Activated CD8-positive, alpha-beta T cell treated with anti-CD3 and anti-CD28 coated beads, Interleukin-2, amount 10 ng/mL, durations not matched to agents 7 days and 5 days (primary cell): Measurements from ENCODE around the gene LNX2. TPM values are rescaled to one million over a fixed set of nuclear protein-coding genes. Genes with fewer than 3 reads are reported as not detected.

Source experiments
- ATAC-seq: fragments of 150-1000 bp; cut with Tn5 transposase; one replicate; pipeline ENCODE4 v1.10.0; 2021; ENCODE audit warnings: moderate library complexity
- CTCF ChIA-PET: fragments of 350-600 bp; sonication (Branson Sonifier 250); formaldehyde crosslinking; loops from one replicate; lab custom pipeline; 2021; ENCODE audit warnings: antibody characterized with exemption; lab: Charles Lee
- POLR2A ChIA-PET: fragments of 350-600 bp; sonication (Branson Sonifier 250); formaldehyde crosslinking; loops from one replicate; lab custom pipeline; 2021; ENCODE audit warnings: antibody characterized with exemption; lab: Charles Lee
- DNase-seq: peaks from one replicate; pipeline ENCODE4 v3.0.0-alpha.2; 2020
- H3K27ac Mint-ChIP-seq: one replicate; pipeline ENCODE4 v1.8.0; 2021; ENCODE audit warnings: mild to moderate bottlenecking, mixed read lengths
- H3K27me3 Mint-ChIP-seq: one replicate; pipeline ENCODE4 v1.8.0; 2021; ENCODE audit warnings: low read depth, mixed read lengths
- H3K36me3 Mint-ChIP-seq: one replicate; pipeline ENCODE4 v1.8.0; 2021; ENCODE audit warnings: low read depth, mixed read lengths
- H3K4me1 Mint-ChIP-seq: one replicate; pipeline ENCODE4 v1.8.0; 2021; ENCODE audit warnings: low read depth, mixed read lengths
- H3K4me3 Mint-ChIP-seq: one replicate; pipeline ENCODE4 v1.8.0; 2021; ENCODE audit warnings: mild to moderate bottlenecking, mixed read lengths
- H3K9me3 Mint-ChIP-seq: one replicate; pipeline ENCODE4 v1.8.0; 2022; ENCODE audit warnings: mixed read lengths; ENCODE audit not compliant: insufficient read depth
- total RNA-seq, 2 experiments: library from RNA; stranded (reverse); gene quantifications; one replicate each; pipeline ENCODE4 v1.2.3, GENCODE V29; 2021

LNX2 gene
- 1 to 10 TPM; 7.1 to 7.6 TPM for total RNA-seq

GRCh38 chr13:27620377-27621115 lies at the start of gene LNX2:
Gene LNX2, minus strand, starts transcription at chr13:27620529. Its CDS starts 38,826 bp downstream, at chr13:27581703.
- Mint-ChIP-seq H3K27ac (peak within 1 kb of the TSS; percentile 91), H3K9me3 (no peaks in the 10 kb centered on the region), H3K4me1 (peaks cover 50% of the 10 kb centered on the region), H3K27me3 (no peaks in the 10 kb centered on the region), H3K36me3 (peaks cover 33% of the 10 kb centered on the region), H3K4me3 (peak within 1 kb of the TSS; percentile 92)
- POLR2A ChIA-PET = interaction anchor here (0.8 to 4.0 kb wide), 10 partner anchors 8 to 194 kb away, joined by 3 to 19 read pairs (median 4); no protein-coding TSS in a partner anchor
- peak; percentile 97 for DNase-seq
- CTCF ChIA-PET = interaction anchor here (0.6 to 3.3 kb wide), 10 partner anchors 18 to 258 kb away, joined by 3 to 9 read pairs (median 5); partner anchors contain the start of gene MTIF3
- ATAC-seq = peak; percentile 92

- POLR2A ChIA-PET = no interaction called here
- H3K27ac Mint-ChIP-seq = no peak overlapping the region
- H3K9me3 Mint-ChIP-seq = no peaks in the 10 kb centered on the region
- no peaks in the 10 kb centered on the region for H3K4me1 Mint-ChIP-seq
- H3K27me3 Mint-ChIP-seq = no peaks in the 10 kb centered on the region
- CTCF ChIA-PET = interaction anchor here (0.9 kb wide), 1 partner anchor 18 kb away, joined by 4 read pairs; no protein-coding TSS in a partner anchor
- DNase-seq (no peak), ATAC-seq (no peak)
- H3K4me3 Mint-ChIP-seq = no peak overlapping the region
- peaks cover 10% of the 10 kb centered on the region for H3K36me3 Mint-ChIP-seq
These were observed 47.6 kb upstream of the LNX2 start for GRCh38 chr13:27667946-27668345.

- Mint-ChIP-seq H3K4me1 (no peaks in the 10 kb centered on the region), H3K9me3 (no peaks in the 10 kb centered on the region), H3K27ac (no peak overlapping the region)
These were observed 46.6 kb upstream of the LNX2 start for GRCh38 chr13:27666951-27667350.

GRCh38 chr13:27665761-27666160 lies 45.4 kb upstream of the LNX2 start:
- no peak for DNase-seq
- H3K4me1 Mint-ChIP-seq = no peaks in the 10 kb centered on the region
- ChIA-PET POLR2A (no interaction called here), CTCF (no interaction called here)
- peaks cover 8% of the 10 kb centered on the region for H3K36me3 Mint-ChIP-seq
- no peak overlapping the region for H3K4me3 Mint-ChIP-seq
- H3K9me3 Mint-ChIP-seq = no peaks in the 10 kb centered on the region
- no peaks in the 10 kb centered on the region for H3K27me3 Mint-ChIP-seq
- no peak for ATAC-seq
- H3K27ac Mint-ChIP-seq = no peak overlapping the region

More at GRCh38 chr13:27666951-27667350, 46.6 kb upstream of the LNX2 start:
- DNase-seq = no peak
- ChIA-PET CTCF (no interaction called here), POLR2A (no interaction called here)
- no peaks in the 10 kb centered on the region for H3K27me3 Mint-ChIP-seq
- ATAC-seq = no peak
- H3K36me3 Mint-ChIP-seq = peaks cover 10% of the 10 kb centered on the region
- H3K4me3 Mint-ChIP-seq = no peak overlapping the region

- CTCF ChIA-PET = no interaction called here
- Mint-ChIP-seq H3K27me3 (no peaks in the 10 kb centered on the region), H3K4me3 (no peak overlapping the region), H3K9me3 (no peaks in the 10 kb centered on the region), H3K36me3 (peaks cover 10% of the 10 kb centered on the region), H3K27ac (no peak overlapping the region), H3K4me1 (no peaks in the 10 kb centered on the region)
- POLR2A ChIA-PET = no interaction called here
- ATAC-seq (no peak), DNase-seq (no peak)
These were observed 45.0 kb upstream of the LNX2 start for GRCh38 chr13:27665333-27665732.

GRCh38 chr13:27663947-27664346 lies 43.6 kb upstream of the LNX2 start:
- ATAC-seq = no peak
- Mint-ChIP-seq H3K4me3 (no peak overlapping the region), H3K4me1 (no peaks in the 10 kb centered on the region), H3K27me3 (no peaks in the 10 kb centered on the region), H3K27ac (no peak overlapping the region), H3K36me3 (peaks cover 10% of the 10 kb centered on the region), H3K9me3 (no peaks in the 10 kb centered on the region)
- no peak for DNase-seq
- CTCF ChIA-PET = no interaction called here
- POLR2A ChIA-PET = no interaction called here

- Mint-ChIP-seq H3K27me3 (no peaks in the 10 kb centered on the region), H3K36me3 (peaks cover 10% of the 10 kb centered on the region), H3K9me3 (no peaks in the 10 kb centered on the region), H3K4me1 (no peaks in the 10 kb centered on the region), H3K27ac (no peak overlapping the region), H3K4me3 (no peak overlapping the region)
- CTCF ChIA-PET = no interaction called here
- POLR2A ChIA-PET = no interaction called here
- DNase-seq (no peak), ATAC-seq (no peak)
These were observed 42.6 kb upstream of the LNX2 start for GRCh38 chr13:27662738-27663470.

- peaks cover 9% of the 10 kb centered on the region for H3K36me3 Mint-ChIP-seq
- DNase-seq (no peak), ATAC-seq (no peak)
- CTCF ChIA-PET = interaction anchor here (0.6 kb wide), 1 partner anchor 92 kb away, joined by 3 read pairs; no protein-coding TSS in a partner anchor
- POLR2A ChIA-PET = no interaction called here
- H3K27me3 Mint-ChIP-seq = no peaks in the 10 kb centered on the region
- H3K4me3 Mint-ChIP-seq = no peak overlapping the region
- no peaks in the 10 kb centered on the region for H3K9me3 Mint-ChIP-seq
- H3K27ac Mint-ChIP-seq = no peak overlapping the region
- no peaks in the 10 kb centered on the region for H3K4me1 Mint-ChIP-seq
These were observed 40.7 kb upstream of the LNX2 start for GRCh38 chr13:27661017-27661416.

- ATAC-seq (no peak), DNase-seq (no peak)
- Mint-ChIP-seq H3K36me3 (peaks cover 9% of the 10 kb centered on the region), H3K9me3 (no peaks in the 10 kb centered on the region), H3K27me3 (no peaks in the 10 kb centered on the region), H3K27ac (no peak overlapping the region), H3K4me3 (no peak overlapping the region), H3K4me1 (no peaks in the 10 kb centered on the region)
- CTCF ChIA-PET = no interaction called here
- POLR2A ChIA-PET = no interaction called here
These were observed 40.2 kb upstream of the LNX2 start for GRCh38 chr13:27660511-27660910.

- Mint-ChIP-seq H3K4me1 (no peaks in the 10 kb centered on the region), H3K36me3 (peaks cover 7% of the 10 kb centered on the region), H3K9me3 (no peaks in the 10 kb centered on the region), H3K27me3 (no peaks in the 10 kb centered on the region), H3K27ac (no peak overlapping the region), H3K4me3 (no peak overlapping the region)
- ChIA-PET CTCF (no interaction called here), POLR2A (no interaction called here)
- ATAC-seq (no peak), DNase-seq (no peak)
These were observed 39.0 kb upstream of the LNX2 start for GRCh38 chr13:27659145-27659865.

GRCh38 chr13:27658546-27658945 lies 38.2 kb upstream of the LNX2 start:
- no peak for DNase-seq
- Mint-ChIP-seq H3K4me1 (no peaks in the 10 kb centered on the region), H3K27me3 (no peaks in the 10 kb centered on the region), H3K9me3 (no peaks in the 10 kb centered on the region), H3K27ac (no peak overlapping the region), H3K36me3 (peaks cover 9% of the 10 kb centered on the region), H3K4me3 (no peak overlapping the region)
- no peak for ATAC-seq
- CTCF ChIA-PET = no interaction called here
- POLR2A ChIA-PET = no interaction called here
